WTC11 (cell line): ENCODE measurements around the gene MUSTN1.

Experiments
- CREB1 ChIP-seq: sonication (generic); formaldehyde crosslinking; IDR thresholded peaks from 2 replicates; pipeline ENCODE4 v1.8.0; 2023; ENCODE audit warnings: mild to moderate bottlenecking, missing genetic modification reagents
- GRHL2 ChIP-seq: fragments of 250-450 bp; sonication (Bioruptor Pico); IDR thresholded peaks from 2 replicates; pipeline ENCODE4 v1.8.0; 2022; ENCODE audit warnings: mild to moderate bottlenecking, moderate library complexity; ENCODE audit not compliant: insufficient replicate concordance, severe bottlenecking
- KAT7 ChIP-seq: sonication (generic); formaldehyde crosslinking; IDR thresholded peaks from 2 replicates; pipeline ENCODE4 v1.8.1; 2023; ENCODE audit warnings: missing genetic modification reagents, mild to moderate bottlenecking, borderline replicate concordance
- MXD4 ChIP-seq: fragments of 250-450 bp; sonication (Bioruptor Pico); IDR thresholded peaks from 2 replicates; pipeline ENCODE4 v1.8.0; 2021; ENCODE audit warnings: mild to moderate bottlenecking, moderate library complexity, borderline replicate concordance
- NFE2L1 ChIP-seq: sonication (generic); formaldehyde crosslinking; IDR thresholded peaks from 2 replicates; pipeline ENCODE4 v1.8.1; 2023; ENCODE audit warnings: missing genetic modification reagents
- NR1H2 ChIP-seq: sonication (generic); formaldehyde crosslinking; IDR thresholded peaks from 2 replicates; pipeline ENCODE4 v1.9.0; 2021; ENCODE audit warnings: mild to moderate bottlenecking, moderate library complexity, missing genetic modification reagents
- ZBTB21 ChIP-seq: sonication (generic); formaldehyde crosslinking; IDR thresholded peaks from 2 replicates; pipeline ENCODE4 v1.8.1; 2023; ENCODE audit warnings: mild to moderate bottlenecking, missing genetic modification reagents, borderline replicate concordance
- TF ChIP-seq, protein P1 (sequence below): fragments of 200-600 bp; IDR thresholded peaks from 2 replicates; pipeline ENCODE4 v1.8.0; 2022; ENCODE audit warnings: antibody characterized with exemption
- TF ChIP-seq, protein P2 (sequence below): sonication (generic); formaldehyde crosslinking; IDR thresholded peaks from 2 replicates; pipeline ENCODE4 v1.8.0; 2022; ENCODE audit warnings: mild to moderate bottlenecking, missing genetic modification reagents
- TF ChIP-seq, protein P3 (sequence below): sonication (generic); formaldehyde crosslinking; IDR thresholded peaks from 2 replicates; pipeline ENCODE4 v1.8.1; 2022; ENCODE audit warnings: mild to moderate bottlenecking, missing genetic modification reagents, moderate library complexity, borderline replicate concordance
- TF ChIP-seq, protein P4 (sequence below): sonication (generic); formaldehyde crosslinking; IDR thresholded peaks from 2 replicates; pipeline ENCODE4 v1.8.1; 2022; ENCODE audit warnings: low read depth, missing genetic modification reagents, borderline replicate concordance
- TF ChIP-seq, protein P5 (sequence below): sonication (generic); formaldehyde crosslinking; conservative IDR thresholded peaks from 2 replicates; pipeline ENCODE4 v1.8.1; 2023; ENCODE audit warnings: mild to moderate bottlenecking, low read depth, missing genetic modification reagents, moderate library complexity
- TF ChIP-seq, protein P6 (sequence below): sonication (generic); formaldehyde crosslinking; IDR thresholded peaks from 2 replicates; pipeline ENCODE4 v1.8.1; 2022; ENCODE audit warnings: low read depth, mild to moderate bottlenecking, moderate library complexity, missing genetic modification reagents, borderline replicate concordance
- TF ChIP-seq, protein P7 (sequence below): fragments of 250-450 bp; sonication (Bioruptor Pico); conservative IDR thresholded peaks from 2 replicates; pipeline ENCODE4 v1.9.0; 2021; ENCODE audit warnings: mild to moderate bottlenecking

DNA sequence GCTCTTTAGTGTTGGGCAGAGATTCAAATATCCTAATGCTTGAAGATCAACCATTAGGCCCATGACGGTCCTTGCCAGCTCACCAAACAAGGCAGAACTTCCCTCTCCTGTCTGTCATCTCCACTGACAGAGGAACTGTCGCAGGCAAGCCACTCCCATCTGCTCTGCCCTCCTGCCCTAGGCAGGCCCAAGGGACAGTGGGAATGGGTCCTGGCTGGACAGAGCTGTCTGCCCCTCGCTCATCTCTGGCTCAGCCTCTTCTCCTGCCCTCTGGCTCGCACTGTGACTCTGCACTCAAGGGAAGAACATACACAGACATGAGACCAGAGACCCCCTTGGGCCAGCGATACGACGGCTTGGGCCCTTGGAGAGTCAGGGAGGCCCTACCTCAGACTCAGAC lies 7.6 kb upstream of the MUSTN1 start:
- TF ChIP-seq, protein P1, sequence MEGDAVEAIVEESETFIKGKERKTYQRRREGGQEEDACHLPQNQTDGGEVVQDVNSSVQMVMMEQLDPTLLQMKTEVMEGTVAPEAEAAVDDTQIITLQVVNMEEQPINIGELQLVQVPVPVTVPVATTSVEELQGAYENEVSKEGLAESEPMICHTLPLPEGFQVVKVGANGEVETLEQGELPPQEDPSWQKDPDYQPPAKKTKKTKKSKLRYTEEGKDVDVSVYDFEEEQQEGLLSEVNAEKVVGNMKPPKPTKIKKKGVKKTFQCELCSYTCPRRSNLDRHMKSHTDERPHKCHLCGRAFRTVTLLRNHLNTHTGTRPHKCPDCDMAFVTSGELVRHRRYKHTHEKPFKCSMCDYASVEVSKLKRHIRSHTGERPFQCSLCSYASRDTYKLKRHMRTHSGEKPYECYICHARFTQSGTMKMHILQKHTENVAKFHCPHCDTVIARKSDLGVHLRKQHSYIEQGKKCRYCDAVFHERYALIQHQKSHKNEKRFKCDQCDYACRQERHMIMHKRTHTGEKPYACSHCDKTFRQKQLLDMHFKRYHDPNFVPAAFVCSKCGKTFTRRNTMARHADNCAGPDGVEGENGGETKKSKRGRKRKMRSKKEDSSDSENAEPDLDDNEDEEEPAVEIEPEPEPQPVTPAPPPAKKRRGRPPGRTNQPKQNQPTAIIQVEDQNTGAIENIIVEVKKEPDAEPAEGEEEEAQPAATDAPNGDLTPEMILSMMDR: no peak
- TF ChIP-seq, protein P2, sequence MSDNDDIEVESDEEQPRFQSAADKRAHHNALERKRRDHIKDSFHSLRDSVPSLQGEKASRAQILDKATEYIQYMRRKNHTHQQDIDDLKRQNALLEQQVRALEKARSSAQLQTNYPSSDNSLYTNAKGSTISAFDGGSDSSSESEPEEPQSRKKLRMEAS: no peak
- TF ChIP-seq, protein P3, sequence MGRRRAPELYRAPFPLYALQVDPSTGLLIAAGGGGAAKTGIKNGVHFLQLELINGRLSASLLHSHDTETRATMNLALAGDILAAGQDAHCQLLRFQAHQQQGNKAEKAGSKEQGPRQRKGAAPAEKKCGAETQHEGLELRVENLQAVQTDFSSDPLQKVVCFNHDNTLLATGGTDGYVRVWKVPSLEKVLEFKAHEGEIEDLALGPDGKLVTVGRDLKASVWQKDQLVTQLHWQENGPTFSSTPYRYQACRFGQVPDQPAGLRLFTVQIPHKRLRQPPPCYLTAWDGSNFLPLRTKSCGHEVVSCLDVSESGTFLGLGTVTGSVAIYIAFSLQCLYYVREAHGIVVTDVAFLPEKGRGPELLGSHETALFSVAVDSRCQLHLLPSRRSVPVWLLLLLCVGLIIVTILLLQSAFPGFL (CRISPR knock-in tag): no peak
- no peak for TF ChIP-seq KAT7 (CRISPR knock-in tag)
- TF ChIP-seq, protein P4, sequence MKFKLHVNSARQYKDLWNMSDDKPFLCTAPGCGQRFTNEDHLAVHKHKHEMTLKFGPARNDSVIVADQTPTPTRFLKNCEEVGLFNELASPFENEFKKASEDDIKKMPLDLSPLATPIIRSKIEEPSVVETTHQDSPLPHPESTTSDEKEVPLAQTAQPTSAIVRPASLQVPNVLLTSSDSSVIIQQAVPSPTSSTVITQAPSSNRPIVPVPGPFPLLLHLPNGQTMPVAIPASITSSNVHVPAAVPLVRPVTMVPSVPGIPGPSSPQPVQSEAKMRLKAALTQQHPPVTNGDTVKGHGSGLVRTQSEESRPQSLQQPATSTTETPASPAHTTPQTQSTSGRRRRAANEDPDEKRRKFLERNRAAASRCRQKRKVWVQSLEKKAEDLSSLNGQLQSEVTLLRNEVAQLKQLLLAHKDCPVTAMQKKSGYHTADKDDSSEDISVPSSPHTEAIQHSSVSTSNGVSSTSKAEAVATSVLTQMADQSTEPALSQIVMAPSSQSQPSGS: no peak
- TF ChIP-seq, protein P5, sequence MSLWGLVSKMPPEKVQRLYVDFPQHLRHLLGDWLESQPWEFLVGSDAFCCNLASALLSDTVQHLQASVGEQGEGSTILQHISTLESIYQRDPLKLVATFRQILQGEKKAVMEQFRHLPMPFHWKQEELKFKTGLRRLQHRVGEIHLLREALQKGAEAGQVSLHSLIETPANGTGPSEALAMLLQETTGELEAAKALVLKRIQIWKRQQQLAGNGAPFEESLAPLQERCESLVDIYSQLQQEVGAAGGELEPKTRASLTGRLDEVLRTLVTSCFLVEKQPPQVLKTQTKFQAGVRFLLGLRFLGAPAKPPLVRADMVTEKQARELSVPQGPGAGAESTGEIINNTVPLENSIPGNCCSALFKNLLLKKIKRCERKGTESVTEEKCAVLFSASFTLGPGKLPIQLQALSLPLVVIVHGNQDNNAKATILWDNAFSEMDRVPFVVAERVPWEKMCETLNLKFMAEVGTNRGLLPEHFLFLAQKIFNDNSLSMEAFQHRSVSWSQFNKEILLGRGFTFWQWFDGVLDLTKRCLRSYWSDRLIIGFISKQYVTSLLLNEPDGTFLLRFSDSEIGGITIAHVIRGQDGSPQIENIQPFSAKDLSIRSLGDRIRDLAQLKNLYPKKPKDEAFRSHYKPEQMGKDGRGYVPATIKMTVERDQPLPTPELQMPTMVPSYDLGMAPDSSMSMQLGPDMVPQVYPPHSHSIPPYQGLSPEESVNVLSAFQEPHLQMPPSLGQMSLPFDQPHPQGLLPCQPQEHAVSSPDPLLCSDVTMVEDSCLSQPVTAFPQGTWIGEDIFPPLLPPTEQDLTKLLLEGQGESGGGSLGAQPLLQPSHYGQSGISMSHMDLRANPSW (CRISPR knock-in tag): no peak
- TF ChIP-seq NFE2L1 (CRISPR knock-in tag): no peak
- TF ChIP-seq, protein P6, sequence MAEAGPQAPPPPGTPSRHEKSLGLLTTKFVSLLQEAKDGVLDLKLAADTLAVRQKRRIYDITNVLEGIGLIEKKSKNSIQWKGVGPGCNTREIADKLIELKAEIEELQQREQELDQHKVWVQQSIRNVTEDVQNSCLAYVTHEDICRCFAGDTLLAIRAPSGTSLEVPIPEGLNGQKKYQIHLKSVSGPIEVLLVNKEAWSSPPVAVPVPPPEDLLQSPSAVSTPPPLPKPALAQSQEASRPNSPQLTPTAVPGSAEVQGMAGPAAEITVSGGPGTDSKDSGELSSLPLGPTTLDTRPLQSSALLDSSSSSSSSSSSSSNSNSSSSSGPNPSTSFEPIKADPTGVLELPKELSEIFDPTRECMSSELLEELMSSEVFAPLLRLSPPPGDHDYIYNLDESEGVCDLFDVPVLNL (CRISPR knock-in tag): no peak
- TF ChIP-seq MXD4 (CRISPR knock-in tag): no peak
- TF ChIP-seq NR1H2 (CRISPR knock-in tag): no peak
- TF ChIP-seq GRHL2 (CRISPR knock-in tag): no peak
- TF ChIP-seq, protein P7, sequence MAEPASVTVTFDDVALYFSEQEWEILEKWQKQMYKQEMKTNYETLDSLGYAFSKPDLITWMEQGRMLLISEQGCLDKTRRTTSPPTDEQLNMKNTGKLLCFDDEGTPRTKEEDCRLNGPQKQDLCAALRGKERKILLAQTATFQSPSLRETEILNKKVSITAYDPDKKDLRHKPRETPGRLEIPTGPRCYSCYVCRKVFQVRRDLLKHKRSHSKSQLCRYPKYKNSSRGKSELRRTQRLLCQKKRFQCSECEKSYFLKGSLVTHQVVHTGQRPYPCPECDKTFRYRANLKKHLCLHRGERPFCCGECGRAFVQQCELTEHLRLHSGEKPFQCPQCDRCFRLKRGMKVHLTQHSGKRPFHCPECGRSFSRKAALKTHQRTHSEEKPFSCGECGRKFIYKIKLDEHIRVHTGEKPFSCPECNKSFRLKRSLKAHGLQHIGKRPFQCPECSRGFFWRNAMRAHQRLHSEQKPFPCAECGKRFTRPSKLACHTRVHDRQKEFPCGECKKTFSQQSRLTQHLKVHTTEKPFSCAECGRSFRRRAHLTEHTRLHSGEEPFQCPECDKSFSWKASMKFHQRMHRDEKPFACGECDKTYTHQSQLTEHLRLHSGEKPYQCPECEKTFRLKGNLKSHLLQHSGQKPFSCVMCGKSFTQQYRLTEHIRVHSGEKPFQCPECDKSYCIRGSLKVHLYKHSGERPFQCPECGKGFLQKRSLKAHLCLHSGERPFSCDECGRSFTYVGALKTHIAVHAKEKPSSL: no peak
- TF ChIP-seq ZBTB21 (CRISPR knock-in tag): no peak
- TF ChIP-seq CREB1: no peak
